SJCRH30 (cell line): ENCODE measurements around the gene GGT6. TPM values are rescaled to one million over a fixed set of nuclear protein-coding genes. Genes with fewer than 3 reads are reported as not detected.

Source experiments
- DNase-seq, 2 experiments: peaks; one replicate each; pipeline ENCODE4 v3.0.0-alpha.2; 2015 to 2020
- H3K27ac ChIP-seq: fragments of 250-450 bp; sonication (Bioruptor Pico); 2 replicates; pipeline ENCODE4 v1.5.1; 2020; ENCODE audit warnings: mild to moderate bottlenecking, moderate library complexity
- H3K27me3 ChIP-seq: fragments of 250-450 bp; sonication (Bioruptor Pico); 2 replicates; pipeline ENCODE4 v1.5.1; 2020; ENCODE audit warnings: mild to moderate bottlenecking, moderate library complexity
- H3K36me3 ChIP-seq: fragments of 250-450 bp; sonication (Bioruptor Pico); 2 replicates; pipeline ENCODE4 v1.5.1; 2020; ENCODE audit warnings: mild to moderate bottlenecking, moderate library complexity
- H3K4me1 ChIP-seq: fragments of 250-450 bp; sonication (Bioruptor Pico); 2 replicates; pipeline ENCODE4 v1.5.1; 2020; ENCODE audit warnings: mild to moderate bottlenecking, moderate library complexity
- H3K4me3 ChIP-seq: fragments of 250-450 bp; sonication (Bioruptor Pico); 2 replicates; pipeline ENCODE4 v1.5.1; 2020; ENCODE audit warnings: mild to moderate bottlenecking, moderate library complexity
- H3K9me3 ChIP-seq: fragments of 250-450 bp; sonication (Bioruptor Pico); replicated peaks from 2 replicates; pipeline ENCODE4 v1.5.1; 2020; ENCODE audit warnings: mild to moderate bottlenecking, moderate library complexity
- total RNA-seq: library from RNA; depleted of rRNA; stranded (reverse); fragments of >200 nt; shearing (Covaris generic); gene quantifications from 2 replicates; pipeline ENCODE4 v1.2.3, GENCODE V29; 2014

GGT6 gene
- total RNA-seq, 1 experiment from 2014 or later = not detected

DNA sequence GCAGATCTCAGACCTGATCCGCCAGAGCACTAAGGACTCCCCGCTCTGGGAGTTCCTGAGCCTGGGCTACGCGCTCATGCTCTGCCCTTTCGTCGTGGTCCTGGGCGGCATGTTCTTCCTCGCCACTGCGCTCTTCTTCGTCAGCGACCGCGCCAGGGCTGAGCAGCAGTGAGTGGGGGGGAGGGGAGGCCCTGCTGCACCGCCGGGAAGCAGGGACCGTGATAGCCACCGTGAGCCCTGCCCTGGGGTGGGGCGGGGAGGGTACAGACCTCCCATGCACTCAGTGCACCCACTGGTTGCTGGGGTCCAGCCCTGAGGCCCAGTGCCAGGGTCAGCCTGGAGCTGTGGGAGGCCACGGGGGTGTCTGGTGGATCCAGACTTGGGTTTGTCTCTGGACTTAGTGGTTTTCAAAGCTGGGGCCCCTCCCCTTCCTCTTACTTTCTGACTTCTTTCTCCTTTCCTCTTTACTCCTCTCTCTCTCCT lies 24.1 kb downstream of the GGT6 start:
- H3K27me3 ChIP-seq = no peaks in the 10 kb centered on the region
- H3K4me3 ChIP-seq = no peak overlapping the region
- no peaks in the 10 kb centered on the region for H3K9me3 ChIP-seq
- H3K27ac ChIP-seq = no peak overlapping the region
- no peaks in the 10 kb centered on the region for H3K4me1 ChIP-seq
- no peaks in the 10 kb centered on the region for H3K36me3 ChIP-seq
- no peak for DNase-seq

DNA sequence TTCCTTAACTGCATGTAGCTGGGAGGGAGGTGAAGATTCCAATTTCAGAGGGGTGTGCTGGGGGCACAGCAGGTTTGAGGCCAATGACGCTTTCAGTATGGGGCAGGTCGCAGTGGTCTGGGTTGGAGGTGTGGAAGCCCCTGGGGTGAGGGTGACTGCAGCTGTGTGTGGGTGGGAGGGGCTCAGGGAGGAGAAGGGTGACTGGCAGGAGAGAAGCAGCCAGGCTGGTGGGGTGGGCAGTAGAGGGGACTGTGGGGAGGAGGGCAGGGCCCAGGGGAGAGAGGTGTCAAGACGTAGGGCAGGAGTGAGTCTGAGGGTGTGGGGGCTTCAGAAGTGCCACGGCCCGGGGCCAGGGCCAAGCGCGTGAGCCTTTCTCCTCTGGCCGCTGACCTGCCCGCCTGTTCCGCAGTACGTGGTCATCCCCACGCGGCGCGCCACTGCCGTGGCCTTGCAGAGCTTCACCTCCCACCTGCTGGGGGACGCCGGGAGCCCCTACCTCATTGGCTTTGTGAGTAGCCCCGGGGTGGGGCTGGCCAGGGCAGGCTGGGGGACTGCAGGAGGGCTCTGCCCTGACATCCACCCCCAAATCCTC lies 24.6 kb downstream of the GGT6 start:
- H3K9me3 ChIP-seq = no peaks in the 10 kb centered on the region
- no peak overlapping the region for H3K27ac ChIP-seq
- H3K36me3 ChIP-seq = no peaks in the 10 kb centered on the region
- H3K4me1 ChIP-seq = no peaks in the 10 kb centered on the region
- no peak overlapping the region for H3K4me3 ChIP-seq
- DNase-seq = no peak
- H3K27me3 ChIP-seq = no peaks in the 10 kb centered on the region

DNA sequence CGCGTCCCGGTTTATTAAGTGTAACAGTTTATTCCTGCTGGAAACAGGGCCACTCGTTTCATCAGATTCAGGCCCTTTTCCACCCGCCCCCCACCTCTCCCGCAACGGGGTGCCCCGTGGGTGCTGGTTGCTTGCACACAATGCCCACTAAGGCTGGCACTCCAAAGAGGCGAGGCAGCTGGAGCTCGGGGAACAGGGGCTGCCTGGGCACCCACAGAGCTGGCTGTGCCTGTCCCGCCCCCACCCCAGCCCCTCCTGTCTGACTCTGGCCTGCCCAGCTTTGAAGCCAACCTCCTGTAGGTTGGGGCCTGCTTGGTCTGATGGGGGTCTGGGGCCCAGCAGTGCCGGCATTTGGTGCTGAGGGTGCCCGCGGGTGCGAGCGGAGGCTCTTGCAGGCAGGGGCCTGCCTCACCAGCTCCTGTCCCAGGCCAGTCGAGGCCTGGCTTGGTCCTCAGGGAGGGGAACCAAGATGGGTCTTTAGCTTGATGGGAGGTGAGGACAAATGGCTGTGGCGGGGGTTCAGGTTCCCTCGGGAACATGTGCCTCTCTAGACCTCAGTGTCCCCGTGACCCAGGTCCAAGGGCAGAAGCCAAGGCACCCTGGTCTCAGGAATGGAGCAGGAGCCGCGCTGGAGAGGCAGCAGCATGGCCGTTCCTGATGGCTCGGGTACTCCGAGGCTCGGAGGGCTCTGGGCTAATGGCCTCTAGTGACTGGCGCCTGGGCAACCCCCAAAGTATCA lies 25.3 kb downstream of the GGT6 start:
- no peak for DNase-seq
- Histone ChIP-seq H3K27ac (no peak overlapping the region), H3K9me3 (no peaks in the 10 kb centered on the region), H3K27me3 (no peaks in the 10 kb centered on the region), H3K36me3 (no peaks in the 10 kb centered on the region), H3K4me3 (no peak overlapping the region), H3K4me1 (no peaks in the 10 kb centered on the region)

DNA sequence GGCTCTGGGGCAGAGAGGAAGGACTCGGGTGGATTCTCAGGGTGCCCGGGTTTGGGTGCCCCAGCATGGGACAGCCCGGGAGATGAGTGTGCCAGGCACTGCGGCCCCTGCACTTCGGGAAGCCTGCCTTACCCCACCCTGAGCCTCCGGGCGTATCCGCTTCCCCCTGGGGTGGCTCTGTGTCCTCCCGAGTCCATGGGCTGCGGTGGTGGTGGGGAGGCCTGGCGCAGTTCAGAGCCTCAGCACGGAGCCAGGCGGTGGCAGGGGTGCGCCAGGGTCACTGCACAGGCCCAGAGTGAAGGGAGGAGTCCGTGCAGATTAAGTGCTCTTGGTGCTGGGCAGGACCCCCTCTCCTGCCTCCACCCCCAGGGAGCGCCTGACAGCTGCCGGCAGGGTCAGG lies 25.9 kb downstream of the GGT6 start:
- Histone ChIP-seq H3K27me3 (no peaks in the 10 kb centered on the region), H3K4me1 (no peaks in the 10 kb centered on the region), H3K27ac (no peak overlapping the region), H3K9me3 (no peaks in the 10 kb centered on the region), H3K36me3 (no peaks in the 10 kb centered on the region), H3K4me3 (no peak overlapping the region)
- no peak for DNase-seq

DNA sequence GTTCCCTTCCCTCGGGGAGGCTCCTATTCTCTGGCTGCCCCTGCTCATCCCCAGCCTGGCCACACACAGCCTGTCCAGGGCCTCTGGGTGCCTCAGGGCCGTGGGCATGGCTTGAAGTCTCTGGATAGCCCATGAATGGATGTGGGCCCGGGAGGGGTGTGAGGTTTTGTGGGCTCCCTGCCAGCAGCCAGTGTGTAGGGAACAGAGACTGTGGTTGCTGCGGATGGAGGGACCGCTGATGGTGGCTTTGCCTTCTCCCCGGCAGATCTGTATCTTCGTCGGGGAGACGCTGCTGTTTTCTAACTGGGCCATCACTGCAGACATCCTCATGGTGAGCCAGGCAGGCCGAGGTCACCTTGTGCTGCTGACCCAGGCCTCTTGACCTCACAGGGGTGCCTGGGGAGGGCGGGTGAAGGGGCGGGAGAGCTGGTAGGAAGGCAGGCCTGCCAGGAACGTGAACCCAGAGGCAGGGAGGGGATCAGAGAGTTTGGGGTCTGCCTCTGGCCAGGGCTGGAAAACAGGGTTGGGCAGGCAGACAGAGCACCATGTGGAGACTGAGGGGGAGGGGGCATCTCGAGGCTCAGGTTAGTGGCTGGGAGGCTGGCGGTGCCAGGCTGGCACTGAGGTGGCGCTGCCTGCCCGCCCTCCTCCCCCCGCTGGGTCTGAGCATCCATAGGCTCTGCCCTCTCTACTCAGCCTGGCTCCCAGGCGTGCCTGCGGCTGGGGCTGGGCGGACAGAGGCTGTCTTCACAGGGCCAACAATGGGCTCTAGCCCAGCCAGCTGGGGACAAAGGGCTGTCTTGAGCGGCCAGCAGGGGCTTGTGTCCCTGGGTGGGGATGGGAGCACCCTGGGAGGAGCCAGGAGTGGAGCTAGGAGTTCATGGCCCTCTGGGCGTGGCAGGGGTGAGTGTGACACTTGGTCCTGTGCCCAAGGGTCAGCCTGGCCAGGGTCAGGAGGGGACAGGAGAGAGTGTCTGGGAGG lies 26.6 kb downstream of the GGT6 start:
- no peak overlapping the region for H3K27ac ChIP-seq
- H3K27me3 ChIP-seq = no peaks in the 10 kb centered on the region
- peak; percentile 25 to 43 for DNase-seq
- no peaks in the 10 kb centered on the region for H3K36me3 ChIP-seq
- H3K4me1 ChIP-seq = no peaks in the 10 kb centered on the region
- H3K4me3 ChIP-seq = no peak overlapping the region
- H3K9me3 ChIP-seq = no peaks in the 10 kb centered on the region

DNA sequence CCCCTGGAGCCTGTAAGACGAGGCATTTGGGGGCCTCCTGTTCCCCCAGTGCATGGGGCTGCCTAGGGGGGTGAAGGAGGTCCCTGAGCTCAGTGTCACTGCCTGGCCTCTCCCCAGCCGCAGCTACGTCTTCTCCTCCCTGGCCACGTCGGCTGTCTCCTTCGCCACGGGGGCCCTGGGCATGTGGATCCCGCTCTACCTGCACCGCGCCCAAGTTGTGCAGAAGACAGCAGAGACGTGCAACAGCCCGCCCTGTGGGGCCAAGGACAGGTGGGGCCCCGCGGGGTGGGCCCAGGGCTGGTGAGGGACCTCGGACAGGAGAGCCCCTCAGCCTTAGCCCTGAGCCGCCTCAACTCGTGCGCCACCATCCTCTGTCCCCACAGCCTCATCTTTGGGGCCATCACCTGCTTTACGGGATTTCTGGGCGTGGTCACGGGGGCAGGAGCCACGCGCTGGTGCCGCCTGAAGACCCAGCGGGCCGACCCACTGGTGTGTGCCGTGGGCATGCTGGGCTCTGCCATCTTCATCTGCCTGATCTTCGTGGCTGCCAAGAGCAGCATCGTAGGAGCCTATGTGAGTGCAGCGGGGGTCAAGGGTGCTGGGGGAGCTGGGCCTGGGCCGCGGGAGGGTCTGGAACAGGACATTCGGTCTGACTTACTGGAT lies 27.4 kb downstream of the GGT6 start:
- Histone ChIP-seq H3K36me3 (no peaks in the 10 kb centered on the region), H3K27me3 (no peaks in the 10 kb centered on the region), H3K9me3 (no peaks in the 10 kb centered on the region), H3K4me1 (no peaks in the 10 kb centered on the region), H3K4me3 (no peak overlapping the region), H3K27ac (no peak overlapping the region)
- DNase-seq = no peak

DNA sequence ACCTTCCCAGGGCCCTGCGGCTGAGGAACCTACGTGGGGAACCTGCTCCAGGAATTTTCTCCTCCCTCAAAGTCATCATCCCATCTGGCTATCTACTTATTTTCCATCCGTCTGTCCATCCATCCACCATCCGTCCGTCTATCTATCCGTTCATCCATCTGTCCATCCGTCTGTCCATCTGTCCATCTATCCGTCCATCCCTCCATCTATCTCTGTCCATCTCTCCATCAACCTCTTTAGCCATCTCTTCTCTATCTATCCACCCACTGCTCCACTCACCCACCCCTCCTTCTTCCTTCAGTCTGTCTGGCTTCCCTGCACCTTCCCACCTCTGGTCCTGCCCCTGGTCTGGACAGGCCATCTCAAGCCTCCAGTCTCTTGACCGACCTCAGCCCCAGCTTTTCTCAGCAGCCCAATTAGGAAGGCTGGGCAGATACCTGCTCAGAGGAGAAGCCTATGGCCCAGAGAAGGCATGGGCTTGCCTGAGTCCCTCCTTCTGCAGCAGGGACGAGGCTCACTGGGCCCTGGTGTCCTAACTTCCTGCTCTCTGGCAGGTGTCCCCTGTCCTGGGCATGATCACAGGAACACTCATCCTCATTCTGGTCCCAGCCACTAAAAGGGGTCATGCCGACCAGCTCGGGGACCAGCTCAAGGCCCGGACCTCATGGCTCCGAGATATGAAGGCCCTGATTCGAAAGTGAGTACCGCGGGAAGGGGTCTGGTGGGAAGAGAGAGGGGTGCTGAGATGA lies 28.2 kb downstream of the GGT6 start:
- Histone ChIP-seq H3K4me1 (no peaks in the 10 kb centered on the region), H3K36me3 (no peaks in the 10 kb centered on the region), H3K27ac (no peak overlapping the region), H3K4me3 (no peak overlapping the region), H3K27me3 (no peaks in the 10 kb centered on the region), H3K9me3 (no peaks in the 10 kb centered on the region)
- no peak for DNase-seq

DNA sequence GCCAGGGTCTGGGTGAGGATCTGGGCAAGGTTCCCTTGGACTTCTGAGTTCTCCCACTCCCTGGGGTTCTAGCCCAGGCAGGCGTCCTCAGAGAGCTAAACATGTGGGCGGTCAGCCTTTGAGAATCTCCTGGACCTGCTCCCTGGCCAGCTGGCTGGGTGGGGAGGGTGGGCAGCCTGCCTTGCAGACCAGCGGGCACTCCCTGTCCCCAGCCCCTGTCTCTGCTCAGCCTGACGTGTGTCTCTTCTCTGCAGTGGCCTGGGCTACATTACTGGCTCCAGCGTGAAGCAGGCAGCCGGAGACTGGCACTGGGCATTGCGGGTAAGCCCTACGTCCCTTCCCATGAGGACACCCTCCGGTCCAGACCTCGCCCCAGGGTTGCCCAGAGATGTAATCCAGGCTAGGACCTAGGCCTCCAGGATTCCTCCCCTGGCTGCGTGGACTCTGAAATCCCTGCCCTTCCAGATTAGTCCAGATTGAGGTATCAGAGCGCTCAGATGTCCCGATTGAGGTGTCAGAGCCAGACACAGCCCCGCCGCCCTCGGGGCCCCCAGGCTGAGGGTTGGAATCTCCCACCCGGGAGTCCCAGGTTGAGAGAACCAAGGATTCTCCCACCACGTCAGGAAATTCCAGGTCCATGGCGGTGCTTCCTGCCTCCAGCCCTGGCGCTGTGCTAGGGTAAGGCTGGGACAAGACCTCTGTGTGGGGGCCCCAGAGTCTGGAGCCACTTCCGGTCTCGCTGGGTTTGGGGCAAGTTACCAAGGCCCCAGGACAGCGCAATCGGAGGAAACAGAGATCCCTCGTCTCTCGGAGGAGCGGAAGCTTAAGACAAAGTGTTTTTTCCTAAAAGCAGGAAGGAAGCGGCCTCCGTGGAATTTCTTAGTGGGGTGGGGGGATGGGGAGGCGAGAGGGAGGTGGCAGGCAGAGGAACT lies 29.3 kb downstream of the GGT6 start:
- Histone ChIP-seq H3K9me3 (no peaks in the 10 kb centered on the region), H3K4me3 (no peak overlapping the region), H3K36me3 (no peaks in the 10 kb centered on the region), H3K27me3 (no peaks in the 10 kb centered on the region), H3K27ac (no peak overlapping the region), H3K4me1 (no peaks in the 10 kb centered on the region)
- no peak for DNase-seq

DNA sequence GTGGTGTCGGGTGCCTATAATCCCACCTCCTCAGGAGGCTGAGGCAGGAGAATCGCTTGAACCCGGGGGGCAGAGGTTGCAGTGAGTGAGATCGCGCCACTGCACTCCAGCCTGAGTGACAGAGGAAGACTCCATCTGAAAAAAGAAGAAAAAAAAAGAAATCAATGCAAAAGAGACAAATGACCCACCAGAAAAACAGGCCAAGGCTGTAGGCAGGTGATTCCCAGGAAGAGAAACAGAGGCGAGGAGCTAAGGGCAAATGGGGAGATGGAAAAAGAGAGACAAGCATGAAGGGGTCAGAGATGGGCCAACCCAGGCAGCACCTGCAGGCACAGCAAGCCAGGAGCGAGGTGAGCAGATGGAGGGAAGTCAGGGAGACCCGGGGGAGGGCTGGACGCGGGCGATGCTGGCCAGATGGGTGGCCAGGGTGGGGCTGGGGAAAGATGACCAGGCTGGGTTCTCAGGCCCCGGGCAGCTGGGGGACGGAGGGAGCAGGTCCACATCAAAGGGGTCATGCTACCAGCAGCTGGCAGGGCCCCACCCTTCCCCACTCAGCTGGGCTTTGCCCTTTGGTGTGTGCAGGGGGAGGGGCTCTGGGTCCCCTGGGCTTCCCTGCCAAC lies 30.7 kb downstream of the GGT6 start:
- no peak overlapping the region for H3K4me3 ChIP-seq

DNA sequence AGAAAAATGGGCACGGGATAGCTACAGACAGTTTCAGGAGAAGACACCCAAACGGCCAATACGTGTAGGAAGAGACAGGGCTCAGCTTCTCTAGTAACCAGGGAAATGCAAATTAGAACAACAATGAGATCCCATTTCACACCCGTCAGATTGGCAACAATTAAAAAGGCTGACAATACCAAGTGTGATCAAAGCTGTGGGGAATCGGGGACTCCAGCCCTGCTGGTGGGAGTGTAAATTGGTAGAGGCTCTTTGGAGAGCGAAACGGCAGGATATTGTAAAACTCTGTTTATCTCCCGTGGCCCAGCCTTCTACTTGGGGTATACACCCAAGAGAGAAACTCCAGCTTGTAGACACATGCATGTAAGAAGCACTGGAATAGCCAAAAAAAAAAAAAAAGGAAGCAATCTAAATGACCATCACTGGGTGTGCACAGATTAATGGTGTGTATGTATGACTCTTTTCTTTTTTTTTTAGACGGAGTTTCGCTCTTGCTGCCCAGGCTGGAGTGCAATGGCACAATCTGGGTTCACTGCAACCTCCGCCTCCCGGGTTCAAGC lies 32.7 kb downstream of the GGT6 start:
- no peaks in the 10 kb centered on the region for H3K36me3 ChIP-seq
- no peak for DNase-seq
- H3K4me1 ChIP-seq = no peaks in the 10 kb centered on the region
- H3K27me3 ChIP-seq = no peaks in the 10 kb centered on the region
- H3K4me3 ChIP-seq = no peak overlapping the region
- no peak overlapping the region for H3K27ac ChIP-seq
- no peaks in the 10 kb centered on the region for H3K9me3 ChIP-seq

More for the DNA sequence above, 30.7 kb downstream of the GGT6 start:
- Histone ChIP-seq H3K27me3 (no peaks in the 10 kb centered on the region), H3K36me3 (no peaks in the 10 kb centered on the region), H3K27ac (no peak overlapping the region), H3K9me3 (no peaks in the 10 kb centered on the region), H3K4me1 (no peaks in the 10 kb centered on the region)
- no peak for DNase-seq

DNA sequence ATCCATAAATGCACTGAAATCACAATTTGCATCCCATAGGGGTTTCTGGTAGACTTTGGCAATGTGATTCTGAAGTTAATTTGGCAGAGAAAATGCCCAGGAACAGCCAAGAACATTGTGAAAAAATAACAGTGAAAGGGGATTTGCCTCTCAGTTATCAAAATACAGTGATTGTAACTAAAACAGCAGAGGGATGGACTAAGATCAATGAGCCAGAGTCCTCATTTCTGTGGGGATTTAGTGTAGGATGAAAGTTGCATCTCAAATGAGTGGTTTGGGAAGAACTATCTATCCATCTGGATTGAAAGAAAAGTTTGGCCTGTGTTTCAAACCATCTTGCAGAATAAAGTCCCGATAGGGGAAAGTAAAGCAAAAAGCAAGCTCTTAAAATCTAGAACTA lies 33.2 kb downstream of the GGT6 start:
- H3K36me3 ChIP-seq = no peaks in the 10 kb centered on the region
- H3K4me3 ChIP-seq = no peak overlapping the region
- no peak for DNase-seq
- no peaks in the 10 kb centered on the region for H3K27me3 ChIP-seq
- H3K9me3 ChIP-seq = no peaks in the 10 kb centered on the region
- no peaks in the 10 kb centered on the region for H3K4me1 ChIP-seq
- H3K27ac ChIP-seq = no peak overlapping the region

DNA sequence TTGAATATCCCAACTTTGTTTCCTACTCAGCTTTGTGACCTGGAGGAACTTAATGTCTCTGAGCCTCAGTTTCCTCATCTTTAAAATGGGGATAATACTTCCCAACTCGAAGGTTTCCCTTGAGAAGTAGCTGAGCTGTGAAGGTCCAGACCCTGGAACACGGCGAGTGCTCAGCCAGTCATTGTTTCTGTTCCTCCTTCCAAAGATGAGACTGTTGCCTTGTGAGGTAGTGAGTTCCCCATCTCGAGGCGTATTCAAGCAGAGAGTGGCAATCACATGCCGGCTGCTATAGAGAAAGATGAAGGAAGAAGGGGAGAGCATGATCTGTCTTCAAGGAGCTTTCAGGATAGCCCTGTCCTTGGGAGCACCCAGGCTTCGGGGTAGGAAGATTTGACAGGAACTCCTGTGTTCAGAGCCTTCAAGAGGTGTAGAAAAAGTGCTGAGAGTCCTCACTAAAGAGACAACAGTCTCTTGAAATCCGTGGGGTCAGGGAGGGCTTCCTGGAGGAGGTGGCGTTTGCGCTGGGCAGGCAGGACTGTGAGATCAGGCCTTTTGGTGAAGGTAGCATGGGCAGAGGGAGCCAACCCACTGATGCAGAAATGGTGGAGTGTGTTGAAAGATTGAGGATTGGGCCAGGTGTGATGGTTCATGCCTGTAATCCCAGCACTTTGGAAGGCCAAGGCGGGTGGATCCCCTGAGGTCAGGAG lies 34.5 kb downstream of the GGT6 start:
- Histone ChIP-seq H3K27me3 (no peaks in the 10 kb centered on the region), H3K27ac (no peak overlapping the region), H3K4me1 (no peaks in the 10 kb centered on the region), H3K36me3 (no peaks in the 10 kb centered on the region), H3K9me3 (no peaks in the 10 kb centered on the region), H3K4me3 (no peak overlapping the region)
- DNase-seq = no peak
